ENCODE measurements around the gene PPP2R3B.

Gene PPP2R3B

GRCh38 chrX:370963-371745 lies 15.6 kb downstream of the PPP2R3B start:
- no peak for DNase-seq (ENCODE audit: low read depth, low spot score)

- no peak for DNase-seq (ENCODE audit: low read depth, low spot score)
Measured at GRCh38 chrX:370244-370962, 16.3 kb downstream of the PPP2R3B start.

DNA sequence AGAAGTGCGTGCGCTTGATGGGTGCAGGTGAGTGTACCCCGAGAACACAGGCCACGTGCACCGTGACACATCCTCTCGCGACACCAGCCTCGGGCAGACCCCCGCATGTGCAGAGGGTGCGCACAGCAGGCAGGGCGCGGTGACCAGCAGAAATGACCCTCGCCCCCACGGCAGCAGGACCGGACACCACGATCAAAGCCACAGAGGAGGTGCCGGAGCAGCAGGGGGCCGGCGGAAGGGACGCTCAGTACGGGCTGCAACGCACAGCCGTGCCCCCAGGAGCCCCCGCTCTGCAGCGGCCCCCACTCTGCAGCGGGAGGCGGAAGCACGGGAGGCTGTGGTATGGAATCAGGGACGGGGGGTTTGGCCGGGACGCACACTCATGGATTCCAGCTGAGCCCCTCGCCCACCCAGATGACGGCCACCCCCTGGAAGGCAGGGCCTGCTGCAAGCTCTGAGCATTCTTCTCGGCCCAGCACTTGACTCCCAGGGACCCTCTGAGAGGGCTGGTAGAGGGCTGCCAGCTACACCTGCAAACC lies 17.1 kb downstream of the PPP2R3B start:
- DNase-seq (ENCODE audit: low read depth, low spot score), result no peak

DNA sequence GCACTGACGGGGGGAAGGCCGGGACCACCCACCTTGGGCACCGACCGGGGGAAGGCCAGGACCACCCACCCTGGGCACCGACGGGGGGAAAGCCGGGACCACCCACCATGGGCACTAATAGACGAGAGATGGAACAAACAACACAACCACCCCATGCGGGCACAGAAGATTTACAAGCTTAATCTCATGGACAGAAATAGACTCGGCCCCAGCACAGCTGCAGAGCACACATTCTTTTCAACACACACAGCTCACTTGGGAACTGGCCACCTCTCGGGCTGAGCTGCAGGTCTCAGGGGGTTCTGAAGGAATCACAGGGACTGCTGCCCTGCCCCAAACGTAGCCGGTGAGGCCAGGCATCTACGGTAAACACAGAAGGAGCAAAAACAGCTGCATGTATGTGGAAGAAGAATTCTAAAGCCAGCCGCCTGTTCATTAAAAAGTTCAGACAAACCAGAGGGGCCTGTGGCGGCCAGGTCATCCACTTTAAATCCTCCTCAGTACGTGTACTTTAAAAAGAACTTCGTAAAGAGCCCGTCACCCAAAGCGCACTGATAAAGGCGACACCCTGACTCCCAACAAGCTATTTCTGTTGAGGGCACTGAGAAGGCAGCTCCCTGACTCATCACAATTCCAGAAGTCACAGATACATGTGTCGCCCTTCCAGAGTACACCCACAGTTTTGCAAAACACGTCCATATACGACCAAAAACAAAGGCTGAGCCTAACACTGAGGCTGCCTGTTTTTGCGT lies 17.7 kb downstream of the PPP2R3B start:
- DNase-seq (ENCODE audit: low read depth, low spot score), result no peak

DNA sequence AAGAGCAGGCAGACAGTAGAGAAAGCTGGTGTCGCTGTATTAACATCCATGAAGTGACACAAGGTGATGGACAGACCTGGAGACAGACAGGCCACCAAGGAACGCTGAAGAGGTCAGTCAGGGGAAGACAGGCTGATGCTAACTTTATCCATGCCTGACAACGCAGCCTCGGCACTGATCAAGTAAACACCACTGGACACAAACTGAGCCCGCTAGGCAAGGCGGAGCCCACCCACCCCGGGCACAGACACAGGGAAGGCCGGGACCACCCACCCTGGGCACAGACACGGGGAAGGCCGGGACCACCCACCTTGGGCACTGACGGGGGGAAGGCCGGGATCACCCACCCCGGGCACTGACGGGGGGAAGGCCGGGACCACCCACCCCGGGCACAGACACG lies 18.8 kb downstream of the PPP2R3B start:
- no peak for DNase-seq (ENCODE audit: low read depth, low spot score)

- DNase-seq (ENCODE audit: low read depth, low spot score), result no peak
Measured at GRCh38 chrX:367349-367748, 19.4 kb downstream of the PPP2R3B start.

GRCh38 chrX:363621-364375 lies 22.9 kb downstream of the PPP2R3B start:
- DNase-seq (ENCODE audit: low read depth, low spot score), result no peak

GRCh38 chrX:362937-363620 lies 23.6 kb downstream of the PPP2R3B start:
- DNase-seq (ENCODE audit: low read depth, low spot score), result no peak

- DNase-seq (ENCODE audit: low read depth, low spot score), result no peak
Measured at GRCh38 chrX:362351-362750, 24.4 kb downstream of the PPP2R3B start.

DNA sequence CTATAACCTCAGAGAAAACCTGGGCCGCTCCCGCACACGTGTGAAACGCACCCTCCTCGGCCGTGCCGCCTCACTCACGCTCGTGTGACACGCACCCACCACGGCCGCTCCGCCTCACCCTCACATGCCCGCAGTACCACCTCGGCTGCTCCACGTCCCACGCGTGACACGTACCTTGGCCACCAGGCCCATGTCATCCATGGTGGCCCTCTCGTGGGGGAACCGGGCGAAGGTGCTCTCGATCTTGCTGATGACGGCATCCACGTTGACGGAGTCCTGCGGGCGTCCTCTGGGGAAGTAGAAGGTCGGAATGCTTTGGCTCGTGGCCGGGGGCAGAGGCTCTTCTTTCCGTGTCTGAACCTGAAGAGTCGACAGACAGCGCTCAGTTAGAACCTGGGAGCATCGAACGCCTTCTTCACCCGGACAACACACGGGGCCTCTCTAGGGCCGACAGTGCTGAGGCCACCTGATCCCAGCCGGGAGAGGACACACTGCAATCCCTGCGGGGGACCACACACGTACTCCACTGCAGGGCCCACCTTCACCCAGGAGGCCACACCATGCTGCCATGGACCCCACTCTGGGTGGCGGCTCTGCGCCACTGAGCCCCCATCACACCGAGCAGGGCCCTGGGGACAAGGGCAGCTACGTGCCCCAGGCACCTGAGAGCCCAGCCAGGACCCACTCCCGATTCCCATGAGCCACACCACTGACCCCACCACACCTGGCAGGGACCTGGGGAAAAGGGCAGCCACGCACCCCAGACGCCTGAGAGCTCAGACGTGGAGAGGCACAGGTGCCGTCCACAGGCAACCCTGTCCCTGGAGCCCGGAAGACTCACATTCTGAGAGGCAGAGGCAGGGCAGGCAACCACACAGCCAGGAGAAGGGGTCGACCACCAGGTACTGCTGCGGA lies 25.2 kb downstream of the PPP2R3B start:
- no peak for DNase-seq (ENCODE audit: low read depth, low spot score)

GRCh38 chrX:360496-361150 lies 26.1 kb downstream of the PPP2R3B start:
- no peak for DNase-seq (ENCODE audit: low read depth, low spot score)

GRCh38 chrX:358651-359143 lies 28.0 kb downstream of the PPP2R3B start:
- DNase-seq (ENCODE audit: low read depth, low spot score), result no peak

DNA sequence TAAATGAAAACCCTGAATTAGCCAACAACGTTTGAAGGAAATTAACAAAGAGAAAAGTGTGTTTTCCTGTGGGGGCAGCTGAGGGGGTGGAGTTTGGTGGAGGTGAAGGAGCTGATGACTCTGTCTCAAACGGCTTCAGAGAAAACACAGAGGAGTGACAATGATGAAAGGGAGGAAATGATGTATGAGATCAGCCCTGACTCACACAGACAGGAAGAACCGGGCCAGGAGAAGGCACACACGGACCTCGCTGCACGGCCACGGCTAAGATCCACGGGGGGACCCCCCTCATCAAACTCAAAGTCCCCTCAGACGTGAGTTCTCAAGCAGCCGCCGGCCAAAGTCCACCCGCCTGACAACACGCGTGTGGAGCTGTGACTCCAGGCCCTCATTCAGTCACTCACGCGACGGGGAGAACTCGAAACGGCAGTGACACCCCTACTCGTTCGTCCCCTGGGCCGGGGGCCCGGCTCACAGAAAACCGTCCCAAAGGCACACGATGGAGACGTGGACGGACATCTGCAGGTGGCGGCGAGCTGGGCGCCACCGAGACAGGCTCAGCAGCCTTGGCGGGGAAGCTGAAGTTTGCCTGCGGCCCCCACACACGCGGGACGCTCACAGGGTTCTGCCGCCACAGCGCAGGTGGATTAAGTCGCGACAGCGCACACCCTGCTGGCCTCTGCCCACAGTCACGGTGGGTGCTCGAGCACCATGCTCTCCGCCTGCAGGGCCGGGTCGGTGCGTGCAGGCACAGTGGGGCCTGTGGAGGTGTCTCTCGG lies 28.8 kb downstream of the PPP2R3B start:
- DNase-seq (ENCODE audit: low read depth, low spot score), result no peak

DNA sequence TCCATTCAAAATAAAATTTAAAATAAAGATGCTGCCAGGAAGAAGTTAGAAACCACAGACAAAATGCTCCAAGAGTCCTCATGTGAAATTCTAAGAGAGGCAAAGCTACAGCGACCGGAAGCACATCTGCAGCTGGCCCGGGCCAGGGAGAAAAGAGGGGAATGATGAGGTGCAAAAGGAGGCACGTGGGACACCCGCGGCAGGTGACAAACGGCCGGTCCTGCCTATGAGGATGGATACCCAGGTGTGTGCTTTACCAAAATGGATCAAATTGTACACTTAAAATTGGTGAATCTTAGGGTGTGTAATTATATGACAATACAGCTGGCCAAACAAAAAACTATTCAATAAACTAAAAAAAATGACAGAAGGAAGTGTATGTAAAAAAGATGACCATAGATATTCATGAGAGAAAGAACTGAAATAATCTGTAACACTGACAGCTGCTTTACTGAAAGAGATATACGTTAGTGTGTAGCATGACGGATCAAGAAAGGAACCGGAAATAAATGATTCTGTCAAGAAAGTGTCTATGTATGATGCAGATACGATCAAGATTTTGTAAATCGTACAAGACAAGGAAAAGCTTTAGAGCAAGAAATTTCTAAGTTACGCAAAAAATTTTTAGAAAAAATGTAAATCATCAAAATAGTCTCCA lies 29.5 kb downstream of the PPP2R3B start:
- no peak for DNase-seq (ENCODE audit: low read depth, low spot score)

DNA sequence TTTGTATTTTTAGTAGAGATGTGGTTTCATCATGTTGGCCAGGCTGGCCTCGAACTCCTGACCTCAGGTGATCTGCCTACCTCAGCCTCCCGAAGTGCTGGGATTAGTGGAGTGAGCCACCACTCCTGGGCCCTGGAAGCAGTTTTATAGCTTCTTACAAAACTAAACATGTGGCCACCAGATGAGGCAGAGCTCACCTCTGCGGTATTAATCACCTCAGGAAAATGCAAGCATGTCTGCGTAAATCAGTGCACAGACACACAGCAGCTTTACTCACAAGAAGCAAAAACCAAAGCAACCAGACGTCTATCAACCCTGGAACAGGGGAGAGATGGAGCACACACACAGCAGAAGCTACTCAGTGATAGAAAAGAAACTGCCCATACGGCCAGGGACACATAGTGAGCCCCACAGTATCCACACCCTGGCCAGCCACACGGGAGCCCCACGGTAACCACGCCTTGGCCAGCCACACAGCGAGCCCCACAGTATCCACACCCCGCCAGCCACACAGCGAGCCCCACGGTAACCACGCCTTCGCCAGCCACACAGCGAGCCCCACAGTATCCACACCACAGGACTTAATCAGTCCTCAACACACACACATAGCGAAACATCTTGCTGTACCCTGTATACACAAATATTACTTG lies 30.2 kb downstream of the PPP2R3B start:
- no peak for DNase-seq (ENCODE audit: low read depth, low spot score)

- no peak for DNase-seq (ENCODE audit: low read depth, low spot score)
Measured at GRCh38 chrX:355329-356050, 31.2 kb downstream of the PPP2R3B start.

All from iPS DF 19.7 (cell line).